Activated CD4-positive, alpha-beta memory T cell treated with anti-CD3 and anti-CD28 coated beads for 36 hours (primary cell): ENCODE data around the gene ACSM4. TPM values are rescaled to one million over a fixed set of nuclear protein-coding genes. Genes with fewer than 3 reads are reported as not detected.

ENCODE experiments used
- CTCF ChIA-PET: fragments of 350-600 bp; sonication (Branson Sonifier 250); formaldehyde crosslinking; loops from one replicate; lab custom pipeline; 2021; ENCODE audit warnings: antibody characterized with exemption, inconsistent platforms; lab: Charles Lee
- POLR2A ChIA-PET: fragments of 350-600 bp; sonication (Branson Sonifier 250); formaldehyde crosslinking; loops from one replicate; lab custom pipeline; 2021; ENCODE audit warnings: antibody characterized with exemption; lab: Charles Lee
- DNase-seq: peaks from one replicate; pipeline ENCODE4 v3.0.0-alpha.2; 2020
- H3K27ac Mint-ChIP-seq: one replicate; pipeline ENCODE4 v1.8.0; 2021; ENCODE audit warnings: mixed read lengths
- H3K27me3 Mint-ChIP-seq: one replicate; pipeline ENCODE4 v1.8.0; 2021; ENCODE audit warnings: mixed read lengths
- H3K36me3 Mint-ChIP-seq: one replicate; pipeline ENCODE4 v1.8.0; 2021; ENCODE audit warnings: mixed read lengths
- H3K4me1 Mint-ChIP-seq: one replicate; pipeline ENCODE4 v1.8.0; 2021; ENCODE audit warnings: low read depth, mixed read lengths
- H3K4me3 Mint-ChIP-seq: one replicate; pipeline ENCODE4 v1.8.0; 2021; ENCODE audit warnings: mild to moderate bottlenecking, mixed read lengths
- H3K9me3 Mint-ChIP-seq: one replicate; pipeline ENCODE4 v1.8.0; 2021; ENCODE audit warnings: mixed read lengths
- intact Hi-C: fragments of 100-400 bp; cut with micrococcal nuclease; formaldehyde crosslinking; loops from one replicate; pipeline ENCODE4 v1.15.1; 2023
- total RNA-seq, 2 experiments: library from RNA; stranded (reverse); gene quantifications; one replicate each; pipeline ENCODE4 v1.2.3, GENCODE V29; 2021

The ACSM4 gene
- total RNA-seq, 2 experiments from 2014 or later: not detected

GRCh38 chr12:7376196-7376595 is 72.3 kb downstream of the ACSM4 start:
- CTCF ChIA-PET: no interaction called here
- no peaks in the 10 kb centered on the region for H3K4me1 Mint-ChIP-seq
- intact Hi-C loops: no loop called here
- H3K36me3 Mint-ChIP-seq: no peaks in the 10 kb centered on the region
- no peaks in the 10 kb centered on the region for H3K9me3 Mint-ChIP-seq
- H3K4me3 Mint-ChIP-seq: no peak overlapping the region
- H3K27ac Mint-ChIP-seq: no peak overlapping the region
- POLR2A ChIA-PET: no interaction called here
- peaks cover 11% of the 10 kb centered on the region for H3K27me3 Mint-ChIP-seq
- no peak for DNase-seq

Other genes with a start within 250 kb of the ACSM4 start
- gene C1S, start 243.4 kb upstream of the ACSM4 start, total RNA-seq: 1 to 10 TPM; 1.7 to 2.0 TPM
- gene C1R, start 211.6 kb upstream of the ACSM4 start, total RNA-seq: 1 to 10 TPM; 1.4 to 2.2 TPM
- gene C1RL, start 194.9 kb upstream of the ACSM4 start, total RNA-seq: 10 to 100 TPM; 17.1 to 22.6 TPM
- gene RBP5, start 175.2 kb upstream of the ACSM4 start, total RNA-seq: under 1 TPM in 1 of 2 experiments, not detected in 1; 0.21 TPM
- 10 to 100 TPM; 40.1 to 44.7 TPM for gene CLSTN3, start 173.7 kb upstream of the ACSM4 start, total RNA-seq
- gene PEX5, start 114.4 kb upstream of the ACSM4 start, total RNA-seq: 10 to 100 TPM; 26.0 to 27.9 TPM
- gene CD163L1, start 140.1 kb downstream of the ACSM4 start, total RNA-seq: not detected
- not detected for gene CD163, start 199.7 kb downstream of the ACSM4 start, total RNA-seq